GM18861 (cell line): Measurements from ENCODE around the gene TNPO2.
A peak's percentile ranks its signal among the peaks of the same experiment; 100 is the strongest.
"Not testable (repeated sequence)": the region's sequence is repeated elsewhere in the genome, so short reads cannot be mapped to it uniquely, and the experiment has no call there.

ENCODE experiments used
- ATAC-seq: cut with Tn5 transposase; IDR thresholded peaks from one replicate; pipeline ENCODE4 v1.9.1; 2021; ENCODE audit not compliant: unreplicated experiment

TNPO2 gene

DNA sequence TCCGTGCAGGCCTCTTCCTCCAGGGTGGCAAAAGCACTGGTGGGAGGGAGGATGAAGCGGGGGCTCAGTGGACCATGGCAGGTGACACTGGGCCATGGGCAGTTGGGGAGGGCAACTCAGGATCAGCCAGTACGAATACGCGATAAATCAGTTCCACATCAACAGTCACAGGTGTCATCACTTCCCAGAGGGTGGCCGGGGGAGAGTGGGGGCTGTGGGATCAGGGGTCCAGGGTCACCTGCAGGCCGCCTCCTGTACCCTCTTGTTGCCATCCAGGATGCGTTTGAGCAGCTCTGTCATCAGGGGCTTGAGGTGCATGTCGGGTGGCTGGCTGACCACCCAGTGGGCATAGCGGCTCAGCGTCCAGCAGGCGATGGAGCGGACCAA lies 17.4 kb downstream of the TNPO2 start:
- ATAC-seq = no peak

DNA sequence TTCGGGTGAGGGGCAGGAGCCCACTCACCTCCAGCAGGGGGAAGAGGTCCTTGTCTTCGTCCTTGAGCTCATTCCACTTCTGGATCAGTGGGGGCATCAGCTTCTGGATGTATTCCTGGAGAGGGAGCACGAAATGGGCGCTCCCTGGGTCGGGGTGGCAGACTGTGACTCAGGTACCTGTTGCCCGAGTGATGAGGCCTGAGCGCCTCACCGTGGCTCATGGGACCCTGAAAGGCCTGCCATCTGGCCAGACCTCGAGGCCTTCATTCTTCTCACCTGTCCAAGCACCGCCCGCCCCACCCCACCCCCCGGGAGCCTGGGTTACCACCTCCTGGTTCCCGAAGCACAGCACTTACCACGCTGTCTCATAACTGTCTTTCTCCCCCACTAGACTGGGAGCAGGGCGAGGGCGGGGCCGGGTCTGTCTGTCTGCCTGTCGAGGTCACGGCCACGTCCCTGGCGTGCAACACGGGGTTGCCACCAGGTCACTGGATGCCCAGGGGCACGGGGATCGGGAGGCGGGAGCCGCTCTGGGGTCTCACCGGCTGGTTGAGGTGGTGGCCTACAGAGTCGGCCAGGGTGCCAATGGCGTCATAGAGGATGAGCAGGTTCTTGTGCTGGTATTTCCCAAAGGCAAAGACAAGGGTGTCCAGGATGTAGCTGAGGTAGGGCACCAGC lies 17.9 kb downstream of the TNPO2 start:
- ATAC-seq = no peak

DNA sequence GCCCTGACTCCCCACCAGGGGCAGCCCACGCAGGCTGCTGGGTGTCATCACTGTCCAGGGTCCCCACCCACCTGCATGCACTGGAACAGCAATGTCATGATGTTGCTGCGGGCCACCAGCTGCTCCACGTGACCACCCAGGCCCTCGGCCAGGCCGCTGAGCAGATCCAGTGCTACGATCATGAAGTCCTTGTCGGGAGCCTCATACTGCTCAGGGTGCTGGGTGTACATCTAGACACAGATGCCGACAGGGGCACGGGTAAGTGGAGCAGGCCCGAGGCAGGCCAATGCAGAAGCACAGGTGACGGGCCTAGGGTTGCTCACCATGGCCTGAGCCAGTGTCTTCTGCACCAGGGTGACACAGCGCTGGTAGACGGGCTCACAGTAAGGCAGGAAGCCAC lies 18.6 kb downstream of the TNPO2 start:
- no peak for ATAC-seq

DNA sequence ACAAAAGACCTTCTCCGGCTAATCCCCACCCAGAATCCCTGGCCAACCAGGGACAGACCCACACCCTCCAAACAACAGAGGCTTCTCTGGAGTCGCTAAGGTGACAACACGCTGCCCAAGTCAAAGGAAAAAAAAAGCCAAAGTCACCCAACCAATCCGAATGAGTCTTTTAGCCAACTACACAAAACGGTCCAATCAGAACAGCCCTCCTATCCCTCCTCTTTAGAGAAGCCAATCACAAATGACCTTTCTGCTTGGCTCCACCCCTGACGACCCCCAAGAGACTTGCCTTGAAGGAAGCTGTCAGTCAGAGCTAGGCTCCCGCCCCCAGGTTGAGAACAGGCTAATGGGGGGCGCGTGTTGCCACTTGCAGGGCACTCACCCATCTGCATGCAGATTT lies 20.7 kb downstream of the TNPO2 start:
- no peak for ATAC-seq

DNA sequence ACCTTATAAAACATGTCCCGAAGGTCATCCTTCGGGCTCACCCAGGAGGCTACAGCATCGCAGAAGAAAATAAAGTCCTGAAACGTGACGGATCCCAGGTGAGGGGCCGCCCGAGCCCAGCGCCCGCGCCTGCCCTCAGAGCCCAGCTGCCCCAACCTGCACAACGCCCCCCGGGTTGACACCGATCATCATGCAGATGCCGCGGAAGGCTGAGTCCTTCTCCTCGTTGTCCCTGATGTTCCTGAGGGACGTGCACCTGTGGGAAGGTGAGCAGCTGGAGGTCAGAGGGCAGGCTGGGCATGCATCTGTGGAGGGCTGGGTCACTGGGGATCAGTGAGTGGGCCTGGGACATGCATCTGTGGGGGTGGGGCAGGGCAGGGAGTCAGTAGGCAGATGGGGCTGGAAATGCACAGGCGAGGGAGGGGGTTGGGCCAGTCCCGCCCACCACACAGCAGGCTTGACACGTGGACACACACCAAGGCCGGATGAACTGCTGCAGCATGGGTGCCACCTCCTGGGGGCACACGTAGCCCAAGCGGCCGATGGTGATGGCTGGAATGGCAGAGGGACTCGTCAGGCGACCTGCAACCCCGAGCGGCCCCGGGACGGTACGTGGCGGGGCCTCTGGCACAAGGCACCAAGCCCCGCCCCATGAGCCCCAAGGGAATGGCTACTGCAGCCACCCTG lies 22.0 kb downstream of the TNPO2 start:
- ATAC-seq = no peak

DNA sequence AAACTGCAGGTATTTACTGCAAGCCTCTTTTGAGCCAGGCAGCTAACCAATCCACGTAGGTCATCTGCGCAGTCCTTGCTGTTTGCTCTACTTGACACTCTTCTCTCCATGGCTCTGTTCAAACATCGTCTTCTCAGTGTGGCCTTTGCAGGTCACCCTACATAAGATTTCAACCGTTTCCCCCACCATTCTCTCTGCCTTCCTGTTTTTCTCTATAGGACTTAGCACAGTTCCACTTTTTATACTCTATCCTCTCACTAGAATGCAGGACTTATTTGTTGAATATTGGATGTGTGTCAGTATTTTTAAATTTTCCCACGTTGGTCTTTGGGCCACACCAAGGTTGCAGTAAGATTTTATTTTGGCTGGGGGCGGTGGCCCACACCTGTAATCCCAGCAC lies 25.6 kb downstream of the TNPO2 start:
- ATAC-seq = no peak

DNA sequence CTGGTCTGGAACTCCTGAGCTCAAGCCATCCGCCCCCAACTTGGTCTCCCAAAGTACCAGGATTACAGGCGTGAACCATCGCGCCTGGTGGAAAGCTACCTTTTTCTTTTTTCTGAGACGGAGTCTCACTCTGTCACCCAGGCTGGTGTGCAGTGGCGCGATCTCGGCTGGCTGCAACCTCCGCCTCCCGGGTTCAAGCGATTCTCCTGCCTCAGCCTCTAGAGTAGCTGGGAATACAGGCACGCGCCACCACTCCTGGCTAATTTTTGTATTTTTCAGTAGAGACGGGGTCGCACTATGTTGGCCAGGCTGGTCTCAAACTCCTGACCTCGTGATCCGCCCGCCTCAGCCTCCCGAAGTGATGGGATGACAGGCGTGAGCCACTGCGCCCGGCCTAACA lies 26.3 kb downstream of the TNPO2 start:
- not testable (repeated sequence) for ATAC-seq

DNA sequence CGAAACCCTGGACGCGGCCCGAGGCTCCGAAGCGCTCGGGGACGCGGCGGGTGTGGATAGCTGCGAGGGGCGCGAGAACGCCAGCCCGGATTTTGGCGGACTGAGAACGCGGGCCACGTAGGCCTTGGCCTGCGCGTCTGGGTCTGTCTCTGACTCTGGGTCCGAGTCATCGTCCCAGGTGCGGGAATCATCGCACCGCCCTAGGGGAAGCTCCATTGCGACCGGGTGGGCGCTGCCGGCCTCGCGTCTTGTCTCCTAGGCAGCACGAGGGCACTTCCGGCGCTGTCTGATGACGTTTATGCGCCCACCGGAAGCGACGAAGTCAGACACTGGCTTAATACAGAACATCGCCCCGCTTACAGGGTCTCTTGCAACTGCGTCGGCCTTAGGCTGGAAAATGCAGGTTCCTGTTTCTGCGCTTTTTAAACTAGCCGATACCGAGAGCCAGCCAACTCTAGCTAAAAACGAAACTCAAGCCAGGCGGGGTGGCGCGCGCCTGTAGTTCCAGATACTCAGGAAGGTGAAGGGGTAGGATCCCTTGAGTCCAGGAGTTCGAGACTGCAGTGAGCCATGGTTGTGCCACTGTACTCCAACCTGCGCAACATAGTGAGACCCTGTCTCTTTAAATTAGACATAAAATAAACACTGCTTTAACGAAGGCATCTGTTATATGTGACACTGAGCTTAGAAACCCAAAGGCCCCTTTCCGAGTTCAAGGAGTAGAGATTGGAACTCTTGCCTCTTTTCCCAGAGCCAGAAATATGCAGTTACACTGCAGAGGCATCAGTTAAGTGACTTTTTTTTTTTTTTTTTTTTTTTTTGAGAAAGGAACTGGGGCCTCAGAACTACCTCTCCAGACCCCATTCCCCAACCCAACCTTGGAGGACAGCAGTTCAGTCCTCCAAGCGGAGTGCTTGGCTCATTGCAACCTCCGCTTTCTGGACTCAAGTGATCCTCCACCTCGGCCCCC lies 27.1 kb downstream of the TNPO2 start, which contains the start of gene FBXW9:
TSS of gene FBXW9 (minus strand) at position 266 of the 970 bp plus-strand sequence. CDS start at position 216, 50 bp downstream.
- peak; percentile 71 for ATAC-seq

DNA sequence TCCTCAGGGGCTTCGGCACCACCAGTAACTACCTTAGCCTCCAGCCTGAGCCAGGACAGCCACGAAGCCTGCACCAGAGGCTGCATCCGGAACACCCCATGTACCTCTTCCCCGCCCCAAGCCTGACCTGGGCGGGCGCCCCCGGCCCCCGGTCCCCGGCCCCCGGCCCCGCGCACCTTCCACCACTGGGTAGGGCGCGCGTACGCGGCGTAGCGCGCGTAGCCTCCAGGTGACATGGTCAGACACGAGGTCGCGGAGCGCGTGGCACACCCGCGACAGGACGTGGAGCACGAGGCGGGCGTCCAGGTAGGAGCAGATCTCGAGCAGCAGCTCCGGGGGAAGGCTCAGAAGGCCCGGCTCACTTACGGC lies 27.8 kb downstream of the TNPO2 start:
- peak; percentile 12 for ATAC-seq

DNA sequence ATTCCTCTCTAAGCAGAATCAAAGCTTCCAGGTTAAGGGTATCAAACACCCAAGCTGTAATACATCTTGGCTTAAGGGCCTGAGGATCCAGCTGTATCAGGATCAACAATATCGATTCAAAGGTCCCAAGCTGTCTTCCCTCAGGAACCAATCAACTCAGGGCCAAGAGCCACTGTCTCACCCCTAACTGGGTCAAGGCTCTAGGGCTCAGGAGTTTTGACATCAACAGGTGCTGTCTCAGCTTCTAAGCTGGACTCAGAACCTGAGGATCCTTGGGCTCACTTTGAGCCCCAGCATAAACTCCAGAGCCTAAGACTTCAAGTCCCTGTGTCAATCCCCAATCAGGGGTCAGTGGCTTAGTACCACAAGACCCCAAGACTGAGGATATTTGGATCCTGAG lies 28.2 kb downstream of the TNPO2 start:
- no peak for ATAC-seq

DNA sequence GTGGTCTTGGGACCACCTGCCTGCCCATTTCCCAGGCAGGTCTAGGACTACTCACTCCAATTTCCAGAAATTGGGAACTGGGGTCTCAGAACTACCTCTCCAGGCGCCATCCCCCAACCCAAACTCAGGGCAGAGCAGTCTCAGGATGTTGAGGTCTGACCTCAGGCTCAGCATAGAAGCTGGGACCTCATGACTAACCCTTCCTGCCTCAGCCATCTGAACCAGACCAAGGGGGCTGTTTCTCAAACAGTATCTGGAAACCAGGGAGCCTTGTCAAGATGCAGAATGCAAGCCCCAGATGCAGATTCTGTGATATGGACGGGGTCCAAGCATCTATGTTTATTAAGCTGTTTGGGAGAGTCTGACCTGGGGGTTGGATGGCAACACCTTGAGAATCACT lies 28.6 kb downstream of the TNPO2 start:
- ATAC-seq = no peak

DNA sequence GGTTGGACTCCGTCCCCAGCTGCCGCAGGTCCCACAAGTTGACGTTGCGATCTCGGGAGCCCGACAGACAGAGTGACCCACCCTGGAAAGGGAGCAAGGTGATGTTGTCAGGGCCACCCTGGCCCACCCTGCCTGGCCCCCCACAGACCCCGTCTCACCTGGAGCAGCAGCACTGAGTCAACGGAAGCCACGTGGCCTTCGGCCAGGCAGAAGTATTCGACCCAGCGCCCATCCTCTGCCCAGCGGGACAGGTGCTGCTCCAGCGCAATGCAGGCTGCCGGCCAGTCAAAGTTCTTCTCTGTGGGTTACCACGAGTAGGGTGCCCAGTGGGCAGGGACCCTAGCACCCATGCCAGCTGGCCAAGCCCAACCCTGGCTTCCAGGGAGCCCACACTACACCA lies 29.1 kb downstream of the TNPO2 start:
- no peak for ATAC-seq

DNA sequence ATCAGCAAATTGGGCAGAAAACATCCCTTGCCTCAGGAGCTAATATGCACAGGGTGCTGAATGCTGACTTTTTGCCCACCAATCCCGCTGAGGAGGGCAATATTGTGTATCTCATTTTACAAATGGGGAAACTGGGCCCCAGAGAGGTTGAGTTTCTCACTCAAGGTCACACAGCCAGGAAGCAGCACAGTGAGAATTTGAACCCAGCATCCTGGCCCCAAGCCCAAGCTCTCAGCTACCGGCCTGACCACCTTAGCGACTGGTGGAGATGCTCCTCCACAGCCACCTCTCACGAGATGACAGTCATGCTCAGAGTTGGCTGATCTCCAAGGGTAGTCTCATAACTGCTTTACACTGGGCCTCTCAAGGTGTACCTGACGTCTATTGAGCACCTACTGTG lies 30.8 kb downstream of the TNPO2 start:
- ATAC-seq = no peak

DNA sequence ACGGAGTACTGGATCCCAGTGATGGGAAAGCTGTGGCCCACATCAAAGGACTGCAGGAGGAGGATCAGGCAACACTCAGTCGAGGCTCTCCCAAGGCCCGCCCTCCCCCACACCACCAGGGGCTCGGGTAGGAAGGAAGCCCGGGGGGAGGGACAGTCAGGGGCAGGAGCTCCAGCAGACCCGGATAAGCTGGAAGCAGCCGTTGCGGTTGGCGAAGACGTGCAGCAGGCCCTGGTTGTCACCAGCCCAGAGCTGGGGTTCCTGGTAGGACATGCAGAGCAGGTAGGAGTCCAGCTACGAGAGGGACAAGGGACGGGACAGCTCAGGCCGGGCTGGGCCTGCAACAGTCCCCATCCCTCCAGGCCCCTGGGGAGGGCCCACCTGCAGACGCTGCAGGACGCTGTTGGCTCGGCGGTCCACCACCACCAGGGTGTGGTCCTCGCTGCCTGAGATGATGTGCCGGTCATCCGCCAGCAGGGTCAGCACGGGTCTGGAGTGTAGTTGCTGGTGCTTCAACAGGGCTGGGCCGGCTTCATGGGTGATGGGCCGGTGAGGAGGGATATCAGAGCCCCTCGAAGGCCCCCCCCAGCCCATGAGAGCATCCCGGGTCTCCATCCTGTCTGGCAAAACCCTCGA lies 34.0 kb downstream of the TNPO2 start:
- ATAC-seq = no peak

DNA sequence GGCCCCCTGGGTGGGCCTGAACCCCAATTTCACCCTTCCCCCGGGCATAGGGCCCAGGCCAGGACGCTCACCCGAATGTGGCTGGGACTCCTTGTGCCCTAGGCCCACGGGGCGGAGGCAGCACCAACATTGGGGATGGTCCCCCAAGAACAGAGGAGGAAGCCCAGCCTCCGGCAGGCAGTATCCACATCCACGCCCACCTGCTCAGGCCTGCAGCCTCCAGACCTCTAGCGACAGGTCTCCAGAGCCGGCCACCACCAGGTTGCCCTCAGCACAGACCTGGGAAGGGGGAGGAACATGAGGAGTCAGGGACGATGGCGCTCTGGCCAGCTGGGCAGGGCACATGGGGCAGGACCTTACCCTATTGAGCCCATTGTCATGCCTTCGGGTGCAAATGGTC lies 34.7 kb downstream of the TNPO2 start:
- ATAC-seq = no peak

DNA sequence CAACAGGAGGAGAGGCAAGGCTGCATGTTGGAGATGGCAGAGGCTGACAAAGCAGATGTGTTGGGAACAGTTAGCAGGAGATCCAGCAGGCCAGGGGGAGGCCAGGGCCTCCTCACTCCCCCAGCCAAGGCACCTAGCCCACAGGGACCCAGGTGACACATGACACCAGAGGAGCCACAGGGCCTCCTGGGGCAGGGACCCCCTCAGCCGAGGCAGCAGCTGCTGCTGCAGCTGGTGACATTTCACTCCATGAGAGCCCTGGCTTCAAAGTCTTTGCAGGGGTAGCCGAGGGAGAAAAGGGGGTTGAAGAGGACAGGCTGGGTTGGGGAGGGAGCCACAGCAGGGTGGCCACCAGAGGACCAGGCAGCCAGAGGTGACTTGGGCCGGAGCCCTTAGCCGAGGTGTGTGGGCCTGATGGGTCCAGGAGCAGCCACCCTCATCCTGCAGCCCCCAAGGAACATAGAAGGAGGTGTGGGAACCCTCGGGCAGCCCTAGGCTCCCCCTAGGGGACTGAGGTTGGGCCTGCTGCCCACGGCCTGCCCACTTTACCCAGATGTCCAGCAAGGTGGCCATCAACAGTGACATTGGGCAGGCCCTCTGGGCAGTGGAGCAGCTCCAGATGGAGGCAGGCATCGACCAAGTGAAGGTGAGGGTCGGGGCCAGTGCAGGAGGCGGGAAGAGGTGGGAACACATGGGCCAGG lies 36.1 kb downstream of the TNPO2 start, which contains the start of gene GNG14:
TSS of gene GNG14 (plus strand) at position 503 of the 701 bp plus-strand sequence. CDS start at position 554, 51 bp downstream.
- no peak for ATAC-seq

DNA sequence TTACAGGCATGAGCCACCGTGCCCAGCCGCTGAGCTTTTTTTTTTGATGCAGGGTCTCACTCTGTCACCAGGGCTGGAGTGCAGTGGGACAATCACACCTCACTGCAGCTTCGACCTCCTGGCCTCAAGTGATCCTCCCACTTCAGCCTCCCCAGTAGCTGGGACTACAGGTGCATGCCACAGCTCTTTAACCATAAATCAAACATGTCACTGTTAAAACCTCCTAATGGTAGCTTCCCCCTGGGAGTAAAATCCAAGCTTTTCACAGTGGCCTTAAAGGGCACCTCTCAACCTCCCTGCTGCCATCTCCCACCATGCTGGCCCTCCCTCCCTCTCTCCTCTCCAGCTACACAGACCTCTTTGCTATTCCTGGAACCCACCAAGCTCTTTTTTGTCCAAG lies 37.9 kb downstream of the TNPO2 start:
- ATAC-seq = no peak

DNA sequence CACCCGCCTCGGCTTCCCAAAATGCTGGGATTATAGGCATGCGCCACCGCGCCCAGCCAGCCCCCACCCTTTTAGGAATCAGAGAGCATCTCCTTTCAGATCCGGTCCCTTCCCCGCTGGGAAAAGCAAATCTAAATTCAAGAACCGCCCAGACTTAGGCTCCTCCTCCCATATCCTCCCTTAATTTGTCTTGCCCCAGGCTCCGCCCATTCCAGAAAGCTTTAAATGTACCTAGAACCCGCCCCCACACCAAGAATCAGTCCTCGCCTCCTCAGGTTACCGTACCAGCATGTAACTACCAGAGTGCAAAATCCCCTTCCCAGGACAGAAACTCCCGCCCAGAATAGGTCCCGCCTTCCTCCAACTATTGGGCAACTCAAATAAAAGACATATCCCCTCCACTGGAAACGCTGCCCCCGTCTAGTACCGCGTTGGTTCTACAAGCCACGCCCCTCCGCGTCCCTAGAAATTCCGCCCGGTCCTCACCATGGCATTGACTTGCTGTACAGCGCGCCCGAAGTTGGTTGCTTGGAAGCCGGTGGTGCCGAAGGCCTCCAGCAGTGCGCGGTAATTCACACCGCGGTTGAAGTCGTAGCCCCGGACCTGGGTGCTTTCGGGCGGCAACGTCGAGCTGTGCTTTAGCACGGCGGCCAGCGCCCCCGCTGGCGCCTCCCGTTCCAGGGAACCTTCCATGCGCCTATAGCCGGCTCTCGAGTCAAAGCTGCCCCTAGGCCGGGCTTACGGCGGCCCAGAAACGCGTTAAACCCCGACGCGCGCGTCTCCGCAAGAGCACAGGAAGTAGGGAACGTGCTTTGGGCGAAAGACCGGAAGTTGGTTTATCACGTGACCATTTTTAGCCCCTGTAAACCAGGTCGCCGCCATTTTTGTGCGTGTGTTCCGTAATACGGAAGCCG lies 42.4 kb downstream of the TNPO2 start, which contains the start of gene DHPS:
TSS of gene DHPS (minus strand) at position 807 of the 914 bp plus-strand sequence. CDS start at position 693, 114 bp downstream.
- ATAC-seq = peak; percentile 54

DNA sequence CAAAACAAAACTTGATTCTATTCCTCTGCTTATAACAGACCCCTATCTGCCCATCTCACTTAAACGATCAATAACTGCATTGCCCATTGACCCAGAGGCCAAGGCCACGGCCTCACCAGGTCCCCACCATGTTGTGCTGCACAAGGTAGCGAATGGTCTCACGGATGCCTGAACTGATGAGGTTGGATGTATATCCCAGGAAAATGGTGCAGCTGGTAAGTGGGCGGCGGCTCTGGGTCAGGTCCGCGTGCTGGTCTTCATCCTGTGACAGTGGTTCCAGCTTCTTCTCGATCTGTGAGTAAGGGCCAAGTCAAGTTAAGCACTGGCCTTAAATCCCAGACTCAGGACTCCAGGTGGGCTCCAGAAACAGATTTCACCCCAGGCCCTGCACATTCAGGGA lies 43.7 kb downstream of the TNPO2 start:
- no peak for ATAC-seq
